Right atrium auricular region (tissue), 2 donors: ENCODE results near the gene BSPH1. TPM values are rescaled to one million over a fixed set of nuclear protein-coding genes. Genes with fewer than 3 reads are reported as not detected.

Source experiments
- DNase-seq: peaks from one replicate; pipeline ENCODE4 v3.0.0-alpha.2; 2019; ENCODE audit warnings: low spot score
- H3K27ac ChIP-seq, 2 donors: fragments of 200-600 bp; sonication (generic); 1 replicate in 1 of 2; 2 replicates in 1 of 2; pipeline ENCODE4 v1.5.1; 2016 to 2019
- H3K27me3 ChIP-seq, 2 donors: fragments of 200-600 bp; sonication (generic); one replicate each; pipeline versions ENCODE4 v1.5.1 to v1.6.0; 2017 to 2019
- H3K36me3 ChIP-seq: fragments of 200-600 bp; sonication (generic); one replicate; pipeline ENCODE4 v1.5.1; 2016
- H3K4me1 ChIP-seq, 2 donors: fragments of 200-600 bp; sonication (generic); one replicate each; pipeline versions ENCODE4 v1.5.1 to v1.6.0; 2017 to 2019
- H3K4me3 ChIP-seq, 2 donors: fragments of 200-600 bp; sonication (generic); 1 replicate in 1 of 2; 2 replicates in 1 of 2; pipeline ENCODE4 v1.5.1; 2017 to 2019; ENCODE audit warnings: mild to moderate bottlenecking in 1 of 2, moderate library complexity in 1 of 2
- H3K9me3 ChIP-seq, 2 donors: fragments of 200-600 bp; sonication (generic); one replicate each; pipeline ENCODE4 v1.5.1; 2019
- CTCF ChIP-seq, 2 donors: fragments of 200-600 bp; sonication (generic); IDR thresholded peaks; one replicate each; pipeline ENCODE4 v1.5.1; 2019; ENCODE audit warnings: antibody characterized with exemption in 2 of 2
- total RNA-seq, 2 donors: library from RNA; depleted of rRNA; stranded (reverse); fragments of >200 nt; gene quantifications; one replicate each; pipeline ENCODE4 v1.1.0, GENCODE V29; 2016

Gene BSPH1
- total RNA-seq, 2 donors from 2014 or later: not detected

- H3K36me3 ChIP-seq: no peaks in the 10 kb centered on the region
- DNase-seq: no peak
- TF ChIP-seq CTCF (IDR thresholded peaks at IDR 0.05): no peak
- H3K27ac ChIP-seq: no peak overlapping the region
- H3K4me1 ChIP-seq: no peaks in the 10 kb centered on the region
- H3K27me3 ChIP-seq: no peaks in the 10 kb centered on the region
- H3K9me3 ChIP-seq: peaks cover 0 to 6% of the 10 kb centered on the region in 2 donors
- H3K4me3 ChIP-seq: no peak overlapping the region
Measured at GRCh38 chr19:48000846-48001245, 8.9 kb upstream of the BSPH1 start.

GRCh38 chr19:47998800-47999199 is 6.8 kb upstream of the BSPH1 start:
- no peak for DNase-seq
- Histone ChIP-seq H3K4me3 (no peak overlapping the region), H3K4me1 (no peaks in the 10 kb centered on the region), H3K27me3 (no peaks in the 10 kb centered on the region), H3K9me3 (peaks cover 0 to 6% of the 10 kb centered on the region in 2 donors), H3K27ac (no peak overlapping the region), H3K36me3 (no peaks in the 10 kb centered on the region)
- TF ChIP-seq CTCF (IDR thresholded peaks at IDR 0.05): no peak

DNA sequence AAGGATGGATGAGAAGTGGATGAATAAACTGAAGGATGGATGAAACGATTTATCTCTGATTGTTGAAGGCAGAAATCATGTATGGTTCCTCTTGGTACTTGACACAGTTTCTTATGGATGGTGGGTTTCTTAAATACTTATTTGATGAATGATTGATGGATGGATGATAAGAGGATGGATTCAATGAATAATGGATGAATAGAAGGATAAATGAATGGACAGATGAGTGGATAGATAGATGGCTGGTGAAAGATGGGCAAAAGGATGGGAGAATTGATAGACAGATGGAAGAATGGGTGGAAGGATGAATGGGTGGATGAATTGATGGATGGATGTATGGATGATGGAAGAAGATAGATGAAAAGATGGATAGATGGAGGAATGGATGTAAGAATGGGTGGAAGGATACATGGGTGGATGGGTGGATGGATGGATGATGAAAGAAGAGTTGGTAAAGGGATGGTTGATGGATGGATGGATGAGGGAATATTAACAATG is 4.3 kb upstream of the BSPH1 start:
- no peaks in the 10 kb centered on the region for H3K27me3 ChIP-seq
- H3K4me1 ChIP-seq: no peaks in the 10 kb centered on the region
- no peaks in the 10 kb centered on the region for H3K36me3 ChIP-seq
- no peak for DNase-seq
- H3K4me3 ChIP-seq: no peak overlapping the region
- H3K27ac ChIP-seq: no peak overlapping the region
- peaks cover 0 to 6% of the 10 kb centered on the region in 2 donors for H3K9me3 ChIP-seq
- no peak for TF ChIP-seq CTCF (IDR thresholded peaks at IDR 0.05)

GRCh38 chr19:47994209-47994802 is 2.3 kb upstream of the BSPH1 start, which contains the start of gene ELSPBP1:
TSS of gene ELSPBP1 (plus strand) at chr19:47994632. CDS start at chr19:48008668, 14,036 bp downstream.
- Histone ChIP-seq H3K9me3 (no peaks in the 10 kb centered on the region), H3K27me3 (no peaks in the 10 kb centered on the region), H3K4me1 (no peaks in the 10 kb centered on the region), H3K27ac (no peak within 1 kb of the TSS), H3K36me3 (no peaks in the 10 kb centered on the region), H3K4me3 (no peak within 1 kb of the TSS)
- TF ChIP-seq CTCF (IDR thresholded peaks at IDR 0.05): no peak
- no peak for DNase-seq

DNA sequence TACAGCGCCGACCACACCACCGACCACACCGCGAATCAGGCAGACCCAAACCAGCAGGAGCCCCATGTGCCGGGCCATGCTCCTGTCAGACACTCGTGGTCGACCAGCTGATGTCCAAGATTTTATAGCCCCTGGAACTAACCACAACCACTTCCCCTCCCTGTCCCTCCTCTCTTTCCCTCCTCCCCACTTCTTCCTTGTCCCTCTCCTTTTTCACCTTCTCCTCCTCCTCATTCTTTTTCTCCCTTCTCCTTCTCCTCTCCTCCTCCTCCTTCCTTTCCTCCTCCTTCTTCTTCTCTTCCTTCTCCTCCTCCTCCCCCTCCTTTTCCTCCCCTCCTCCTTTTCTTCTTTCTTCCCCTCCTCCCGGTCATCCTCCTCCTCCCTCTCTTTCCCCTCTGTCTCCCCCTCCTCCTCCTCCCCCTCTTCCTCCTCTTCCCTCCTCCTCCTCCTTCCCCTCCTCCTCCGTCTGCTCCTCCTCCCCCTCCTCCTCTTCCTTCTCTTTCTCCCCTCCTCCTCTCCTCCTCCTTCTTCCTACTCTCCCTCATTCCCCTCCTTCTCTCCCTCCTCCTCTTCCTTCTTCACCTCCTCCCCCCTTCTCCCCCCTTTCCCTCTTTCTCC is 670 bp downstream of the BSPH1 start:
- H3K27me3 ChIP-seq: no peaks in the 10 kb centered on the region
- no peak overlapping the region for H3K4me3 ChIP-seq

More for the DNA sequence above, 670 bp downstream of the BSPH1 start:
- TF ChIP-seq CTCF (IDR thresholded peaks at IDR 0.05): no peak
- no peak overlapping the region for H3K27ac ChIP-seq
- H3K9me3 ChIP-seq: no peaks in the 10 kb centered on the region
- H3K4me1 ChIP-seq: no peaks in the 10 kb centered on the region
- DNase-seq: no peak
- H3K36me3 ChIP-seq: no peaks in the 10 kb centered on the region
